ENCODE measurements around the gene CD47.

DNA sequence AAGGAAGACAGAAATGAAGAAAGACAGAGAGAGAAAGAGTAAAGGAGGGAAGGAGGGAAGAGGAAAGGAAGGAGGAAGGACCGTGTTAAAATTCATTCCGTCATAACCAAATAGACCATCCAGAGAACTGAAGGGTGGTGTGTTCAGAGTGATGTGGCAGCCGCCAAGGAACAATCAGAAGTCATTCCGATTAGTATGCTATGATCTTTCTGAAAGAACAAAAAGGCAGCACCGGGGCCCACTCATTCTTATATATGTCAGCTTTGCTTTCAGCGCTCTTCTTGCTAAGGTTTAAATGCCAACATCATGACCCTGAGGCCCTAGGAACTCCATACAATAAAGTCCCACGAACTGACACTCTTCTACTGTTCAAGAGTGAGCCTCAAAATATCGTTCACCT is 78.5 kb downstream of the CD47 start:
- TF ChIP-seq POLR2AphosphoS5 (IDR thresholded peaks at IDR 0.05; ENCODE audit: low read depth, low read length) (no peak), SIN3A (IDR thresholded peaks at IDR 0.05; ENCODE audit: borderline replicate concordance, insufficient read depth, low read length) (no peak), TAF1 (IDR thresholded peaks at IDR 0.05; ENCODE audit: borderline replicate concordance, insufficient read depth, low read length) (no peak)
- TF ChIP-seq, protein P1, sequence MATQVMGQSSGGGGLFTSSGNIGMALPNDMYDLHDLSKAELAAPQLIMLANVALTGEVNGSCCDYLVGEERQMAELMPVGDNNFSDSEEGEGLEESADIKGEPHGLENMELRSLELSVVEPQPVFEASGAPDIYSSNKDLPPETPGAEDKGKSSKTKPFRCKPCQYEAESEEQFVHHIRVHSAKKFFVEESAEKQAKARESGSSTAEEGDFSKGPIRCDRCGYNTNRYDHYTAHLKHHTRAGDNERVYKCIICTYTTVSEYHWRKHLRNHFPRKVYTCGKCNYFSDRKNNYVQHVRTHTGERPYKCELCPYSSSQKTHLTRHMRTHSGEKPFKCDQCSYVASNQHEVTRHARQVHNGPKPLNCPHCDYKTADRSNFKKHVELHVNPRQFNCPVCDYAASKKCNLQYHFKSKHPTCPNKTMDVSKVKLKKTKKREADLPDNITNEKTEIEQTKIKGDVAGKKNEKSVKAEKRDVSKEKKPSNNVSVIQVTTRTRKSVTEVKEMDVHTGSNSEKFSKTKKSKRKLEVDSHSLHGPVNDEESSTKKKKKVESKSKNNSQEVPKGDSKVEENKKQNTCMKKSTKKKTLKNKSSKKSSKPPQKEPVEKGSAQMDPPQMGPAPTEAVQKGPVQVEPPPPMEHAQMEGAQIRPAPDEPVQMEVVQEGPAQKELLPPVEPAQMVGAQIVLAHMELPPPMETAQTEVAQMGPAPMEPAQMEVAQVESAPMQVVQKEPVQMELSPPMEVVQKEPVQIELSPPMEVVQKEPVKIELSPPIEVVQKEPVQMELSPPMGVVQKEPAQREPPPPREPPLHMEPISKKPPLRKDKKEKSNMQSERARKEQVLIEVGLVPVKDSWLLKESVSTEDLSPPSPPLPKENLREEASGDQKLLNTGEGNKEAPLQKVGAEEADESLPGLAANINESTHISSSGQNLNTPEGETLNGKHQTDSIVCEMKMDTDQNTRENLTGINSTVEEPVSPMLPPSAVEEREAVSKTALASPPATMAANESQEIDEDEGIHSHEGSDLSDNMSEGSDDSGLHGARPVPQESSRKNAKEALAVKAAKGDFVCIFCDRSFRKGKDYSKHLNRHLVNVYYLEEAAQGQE (IDR thresholded peaks at IDR 0.05; ENCODE audit: insufficient read depth in 1 of 2, low read depth in 2 of 2, low read length in 2 of 2) = no peak
